ENCODE data around the gene LYG1.
"Not testable (repeated sequence)": the region's sequence is repeated elsewhere in the genome, so short reads cannot be mapped to it uniquely, and the experiment has no call there.

LYG1 gene

GRCh38 chr2:99301097-99301496 is at the start of gene LYG1:
TSS of gene LYG1 (minus strand) at chr2:99301197. CDS start at chr2:99295670, 5,527 bp downstream.
- H3K79me2 ChIP-seq (ENCODE audit: insufficient read depth, low read length); H3K27ac ChIP-seq (ENCODE audit: low read length); H2AFZ ChIP-seq (ENCODE audit: low read depth, low read length); H3K9ac ChIP-seq (ENCODE audit: low read depth, low read length); H3K27me3 ChIP-seq (ENCODE audit: insufficient read depth, low read length, poor library complexity); DNase-seq; H4K20me1 ChIP-seq (ENCODE audit: insufficient read depth, low read length); H3K4me2 ChIP-seq (ENCODE audit: insufficient read depth, low read length); H3K4me1 ChIP-seq (ENCODE audit: insufficient read depth, low read length); H3K9me3 ChIP-seq (ENCODE audit: insufficient read depth, low read length, severe bottlenecking); ATAC-seq (ENCODE audit: insufficient read depth, low read depth); H3K4me3 ChIP-seq (ENCODE audit: low read depth in 1 of 2, low read length in 2 of 2): not testable (repeated sequence)
- peaks cover 22% of the 10 kb centered on the region; the same call in 1 of the 2 replicates for H3K36me3 ChIP-seq (ENCODE audit: insufficient read depth, low read length)

GRCh38 chr2:99350194-99350593 is 49.2 kb upstream of the LYG1 start:
- Histone ChIP-seq H3K79me2 (ENCODE audit: insufficient read depth, low read length) (peaks cover 98% of the 10 kb centered on the region), H3K4me2 (ENCODE audit: insufficient read depth, low read length) (no peak overlapping the region), H3K27me3 (ENCODE audit: insufficient read depth, low read length, poor library complexity) (no peaks in the 10 kb centered on the region), H3K9me3 (ENCODE audit: insufficient read depth, low read length, severe bottlenecking) (no peaks in the 10 kb centered on the region), H3K36me3 (ENCODE audit: insufficient read depth, low read length) (peaks cover 2% of the 10 kb centered on the region; the same call in 1 of the 2 replicates), H2AFZ (ENCODE audit: low read depth, low read length) (no peak overlapping the region), H3K27ac (ENCODE audit: low read length) (no peak overlapping the region), H4K20me1 (ENCODE audit: insufficient read depth, low read length) (peaks cover 56% of the 10 kb centered on the region; the same call in 1 of the 2 replicates), H3K4me1 (ENCODE audit: insufficient read depth, low read length) (no peaks in the 10 kb centered on the region), H3K4me3 (ENCODE audit: low read depth in 1 of 2, low read length in 2 of 2) (no peak overlapping the region), H3K9ac (ENCODE audit: low read depth, low read length) (no peak overlapping the region)
- TF ChIP-seq EZH2 (IDR thresholded peaks at IDR 0.05; ENCODE audit: borderline replicate concordance, low read depth, low read length, severe bottlenecking): no peak
- no peak for TF ChIP-seq CTCF (IDR thresholded peaks at IDR 0.05; ENCODE audit: borderline replicate concordance, extremely low read depth, low read length, poor library complexity, severe bottlenecking)
- no peak for ATAC-seq (ENCODE audit: insufficient read depth, low read depth)
- DNase-seq: no peak

- peaks cover 2% of the 10 kb centered on the region; the same call in 1 of the 2 replicates for H3K36me3 ChIP-seq (ENCODE audit: insufficient read depth, low read length)
- no peak for TF ChIP-seq EZH2 (IDR thresholded peaks at IDR 0.05; ENCODE audit: borderline replicate concordance, low read depth, low read length, severe bottlenecking)
- no peak for TF ChIP-seq CTCF (IDR thresholded peaks at IDR 0.05; ENCODE audit: borderline replicate concordance, extremely low read depth, low read length, poor library complexity, severe bottlenecking)
- peaks cover 61% of the 10 kb centered on the region for H4K20me1 ChIP-seq (ENCODE audit: insufficient read depth, low read length)
- H3K27me3 ChIP-seq (ENCODE audit: insufficient read depth, low read length, poor library complexity): no peaks in the 10 kb centered on the region
- peaks cover 98% of the 10 kb centered on the region for H3K79me2 ChIP-seq (ENCODE audit: insufficient read depth, low read length)
- ATAC-seq (ENCODE audit: insufficient read depth, low read depth) (no peak), DNase-seq (no peak)
- H3K4me2 ChIP-seq (ENCODE audit: insufficient read depth, low read length): no peak overlapping the region
- no peak overlapping the region for H3K4me3 ChIP-seq (ENCODE audit: low read depth in 1 of 2, low read length in 2 of 2)
- H3K4me1 ChIP-seq (ENCODE audit: insufficient read depth, low read length): no peaks in the 10 kb centered on the region
- H3K9me3 ChIP-seq (ENCODE audit: insufficient read depth, low read length, severe bottlenecking): no peaks in the 10 kb centered on the region
- H3K27ac ChIP-seq (ENCODE audit: low read length): no peak overlapping the region
- no peak overlapping the region for H3K9ac ChIP-seq (ENCODE audit: low read depth, low read length)
- H2AFZ ChIP-seq (ENCODE audit: low read depth, low read length): no peak overlapping the region
Measured at GRCh38 chr2:99348173-99348572, 47.2 kb upstream of the LYG1 start.

- H3K4me3 ChIP-seq (ENCODE audit: low read depth in 1 of 2, low read length in 2 of 2): no peak overlapping the region
Measured at GRCh38 chr2:99346218-99346617, 45.2 kb upstream of the LYG1 start.

GRCh38 chr2:99345446-99345845 is 44.4 kb upstream of the LYG1 start:
- not testable (repeated sequence) for H3K4me1 ChIP-seq (ENCODE audit: insufficient read depth, low read length); ATAC-seq (ENCODE audit: insufficient read depth, low read depth); H3K9ac ChIP-seq (ENCODE audit: low read depth, low read length); H2AFZ ChIP-seq (ENCODE audit: low read depth, low read length); H3K27ac ChIP-seq (ENCODE audit: low read length); H3K36me3 ChIP-seq (ENCODE audit: insufficient read depth, low read length); DNase-seq; H3K4me3 ChIP-seq (ENCODE audit: low read depth in 1 of 2, low read length in 2 of 2); H3K4me2 ChIP-seq (ENCODE audit: insufficient read depth, low read length); H3K9me3 ChIP-seq (ENCODE audit: insufficient read depth, low read length, severe bottlenecking); H3K27me3 ChIP-seq (ENCODE audit: insufficient read depth, low read length, poor library complexity)
- H4K20me1 ChIP-seq (ENCODE audit: insufficient read depth, low read length): peaks cover 70% of the 10 kb centered on the region
- H3K79me2 ChIP-seq (ENCODE audit: insufficient read depth, low read length): peaks cover 99% of the 10 kb centered on the region

More at GRCh38 chr2:99346218-99346617, 45.2 kb upstream of the LYG1 start:
- H3K9ac ChIP-seq (ENCODE audit: low read depth, low read length): no peak overlapping the region
- no peak overlapping the region for H3K4me2 ChIP-seq (ENCODE audit: insufficient read depth, low read length)
- DNase-seq: no peak
- no peaks in the 10 kb centered on the region for H3K4me1 ChIP-seq (ENCODE audit: insufficient read depth, low read length)
- H3K9me3 ChIP-seq (ENCODE audit: insufficient read depth, low read length, severe bottlenecking): no peaks in the 10 kb centered on the region
- peaks cover 2% of the 10 kb centered on the region; the same call in 1 of the 2 replicates for H3K36me3 ChIP-seq (ENCODE audit: insufficient read depth, low read length)
- no peak for TF ChIP-seq EZH2 (IDR thresholded peaks at IDR 0.05; ENCODE audit: borderline replicate concordance, low read depth, low read length, severe bottlenecking)
- no peak overlapping the region for H2AFZ ChIP-seq (ENCODE audit: low read depth, low read length)
- H3K27ac ChIP-seq (ENCODE audit: low read length): no peak overlapping the region
- peaks cover 67% of the 10 kb centered on the region for H4K20me1 ChIP-seq (ENCODE audit: insufficient read depth, low read length)
- no peak for ATAC-seq (ENCODE audit: insufficient read depth, low read depth)
- peaks cover 99% of the 10 kb centered on the region for H3K79me2 ChIP-seq (ENCODE audit: insufficient read depth, low read length)
- H3K27me3 ChIP-seq (ENCODE audit: insufficient read depth, low read length, poor library complexity): no peaks in the 10 kb centered on the region

Measured in DND-41 (cell line).